Transverse colon (tissue), 4 donors: Measurements from ENCODE around the gene WDR72. TPM values are rescaled to one million over a fixed set of nuclear protein-coding genes. Genes with fewer than 3 reads are reported as not detected.

Experiments used
- DNase-seq: peaks from one replicate; pipeline ENCODE4 v3.0.0-alpha.2; 2019
- H3K27ac ChIP-seq, 4 donors: fragments of 200-600 bp; sonication (generic); 2 replicates each; pipeline ENCODE4 v1.5.1; 2016 to 2018; ENCODE audit warnings: inconsistent platforms in 4 of 4
- H3K27me3 ChIP-seq: fragments of 200-600 bp; sonication (generic); 2 replicates; pipeline ENCODE4 v1.5.1; 2017; ENCODE audit warnings: inconsistent platforms
- H3K36me3 ChIP-seq, 4 donors: fragments of 200-600 bp; sonication (generic); 2 replicates each; pipeline ENCODE4 v1.5.1; 2017 to 2019; ENCODE audit warnings: inconsistent platforms in 4 of 4
- H3K4me1 ChIP-seq, 4 donors: fragments of 200-600 bp; sonication (generic); 2 replicates each; pipeline ENCODE4 v1.5.1; 2017 to 2020; ENCODE audit warnings: inconsistent platforms in 4 of 4
- H3K4me3 ChIP-seq, 4 donors: fragments of 200-600 bp; sonication (generic); 1 replicate in 1 of 4; 2 replicates in 3 of 4; pipeline versions ENCODE4 v1.5.1 to v1.6.1; 2017 to 2019; ENCODE audit warnings: inconsistent platforms in 4 of 4
- H3K9me3 ChIP-seq, 2 donors: fragments of 200-600 bp; sonication (generic); 2 replicates each; pipeline ENCODE4 v1.5.1; 2017 to 2019; ENCODE audit warnings: inconsistent platforms in 2 of 2
- EP300 ChIP-seq: sonication (generic); formaldehyde crosslinking; IDR thresholded peaks from one replicate; pipeline ENCODE4 v1.6.1; 2017; ENCODE audit warnings: antibody characterized with exemption, low read depth
- POLR2A ChIP-seq: fragments of 450-650 bp; IDR thresholded peaks from one replicate; pipeline ENCODE4 v1.6.1; 2016; ENCODE audit warnings: antibody characterized with exemption, mild to moderate bottlenecking, moderate library complexity
- POLR2AphosphoS5 ChIP-seq, 3 donors: sonication (generic); formaldehyde crosslinking; IDR thresholded peaks; one replicate each; pipeline ENCODE4 v1.6.1; 2016; ENCODE audit warnings: antibody characterized with exemption in 3 of 3
- WGBS, 2 donors: methylation state at CpG; one replicate each; pipeline ENCODE4 v1.1.5; 2018; ENCODE audit warnings: low coverage in 1 of 2; 5-methylcytosine and 5-hydroxymethylcytosine counted together
- in situ Hi-C, 4 donors: fragments of 200-750 bp; cut with MboI; loops; one replicate each; pipeline versions ENCODE4 v1.15.0 to v1.15.1; 2017; ENCODE audit warnings: low sequenced_read_pairs in 3 of 4, low pct_ligation_motif_present in 1 of 4, low pct_unique_long_range_greater_than_20kb in 1 of 4
- intact Hi-C: fragments of 100-400 bp; cut with DNase I; formaldehyde crosslinking; loops from one replicate; pipeline ENCODE4 v1.15.1; 2023; ENCODE audit warnings: low total_unique reads
- total RNA-seq, 4 donors: library from RNA; depleted of rRNA; stranded (reverse); fragments of >200 nt; gene quantifications; one replicate each; pipeline ENCODE4 v1.1.0, GENCODE V29; 2016
- TF ChIP-seq, protein P1 (sequence below), 5 experiments: fragments of 200-600 bp in 3 of 5; fragments of 450-650 bp in 2 of 5; sonication (generic) in 3 of 5; IDR thresholded peaks; 1 replicate in 2 of 5; 2 replicates in 3 of 5; pipeline ENCODE4 v1.5.1; 2016 to 2017; ENCODE audit warnings: antibody characterized with exemption in 5 of 5, inconsistent platforms in 3 of 5, mild to moderate bottlenecking in 2 of 5, moderate library complexity in 1 of 5

The WDR72 gene
- total RNA-seq, 4 donors from 2014 or later = 0.14 to 0.16 TPM; not detected in 2

- intact Hi-C loops = no loop called here
- Histone ChIP-seq H3K9me3 (no peaks in the 10 kb centered on the region), H3K27ac (no peak overlapping the region), H3K27me3 (no peaks in the 10 kb centered on the region), H3K4me3 (no peak overlapping the region), H3K36me3 (peaks cover 0 to 1% (median 0%) of the 10 kb centered on the region in 4 donors), H3K4me1 (no peaks in the 10 kb centered on the region)
- no peak for TF ChIP-seq EP300
- TF ChIP-seq, protein P1, sequence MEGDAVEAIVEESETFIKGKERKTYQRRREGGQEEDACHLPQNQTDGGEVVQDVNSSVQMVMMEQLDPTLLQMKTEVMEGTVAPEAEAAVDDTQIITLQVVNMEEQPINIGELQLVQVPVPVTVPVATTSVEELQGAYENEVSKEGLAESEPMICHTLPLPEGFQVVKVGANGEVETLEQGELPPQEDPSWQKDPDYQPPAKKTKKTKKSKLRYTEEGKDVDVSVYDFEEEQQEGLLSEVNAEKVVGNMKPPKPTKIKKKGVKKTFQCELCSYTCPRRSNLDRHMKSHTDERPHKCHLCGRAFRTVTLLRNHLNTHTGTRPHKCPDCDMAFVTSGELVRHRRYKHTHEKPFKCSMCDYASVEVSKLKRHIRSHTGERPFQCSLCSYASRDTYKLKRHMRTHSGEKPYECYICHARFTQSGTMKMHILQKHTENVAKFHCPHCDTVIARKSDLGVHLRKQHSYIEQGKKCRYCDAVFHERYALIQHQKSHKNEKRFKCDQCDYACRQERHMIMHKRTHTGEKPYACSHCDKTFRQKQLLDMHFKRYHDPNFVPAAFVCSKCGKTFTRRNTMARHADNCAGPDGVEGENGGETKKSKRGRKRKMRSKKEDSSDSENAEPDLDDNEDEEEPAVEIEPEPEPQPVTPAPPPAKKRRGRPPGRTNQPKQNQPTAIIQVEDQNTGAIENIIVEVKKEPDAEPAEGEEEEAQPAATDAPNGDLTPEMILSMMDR (IDR thresholded peaks at IDR 0.05) = no peak
- no peak for TF ChIP-seq POLR2A
- no peak for TF ChIP-seq POLR2AphosphoS5 (IDR thresholded peaks at IDR 0.05)
- in situ Hi-C loops = no loop called here
- 69 to 70% methylated on average over 3 of the region's 3 CpGs for whole genome bisulfite sequencing, 2 donors
- no peak for DNase-seq
Measured at GRCh38 chr15:53569751-53570480, 189.5 kb downstream of the WDR72 start.

GRCh38 chr15:53566912-53567311 is 192.6 kb downstream of the WDR72 start:
- H3K9me3 ChIP-seq = no peaks in the 10 kb centered on the region
- WGBS, 2 donors = 45 to 80% methylated on average over 4 of the region's 4 CpGs
- H3K36me3 ChIP-seq = no peaks in the 10 kb centered on the region
- no peak for DNase-seq
- H3K27me3 ChIP-seq = no peaks in the 10 kb centered on the region
- H3K4me1 ChIP-seq = no peaks in the 10 kb centered on the region
- in situ Hi-C loops = no loop called here
- TF ChIP-seq, protein P1 (IDR thresholded peaks at IDR 0.05) = no peak
- TF ChIP-seq EP300 = no peak
- no peak for TF ChIP-seq POLR2A
- TF ChIP-seq POLR2AphosphoS5 (IDR thresholded peaks at IDR 0.05) = no peak
- no peak overlapping the region for H3K27ac ChIP-seq
- H3K4me3 ChIP-seq = no peak overlapping the region
- intact Hi-C loops = no loop called here

GRCh38 chr15:53565721-53566120 is 193.7 kb downstream of the WDR72 start:
- H3K27me3 ChIP-seq = no peaks in the 10 kb centered on the region
- DNase-seq = no peak
- no peaks in the 10 kb centered on the region for H3K9me3 ChIP-seq
- H3K36me3 ChIP-seq = no peaks in the 10 kb centered on the region
- intact Hi-C loops = no loop called here
- peaks cover 0 to 5% (median 2%) of the 10 kb centered on the region in 4 donors for H3K4me1 ChIP-seq
- H3K27ac ChIP-seq = no peak overlapping the region
- WGBS, 2 donors = 52 to 61% methylated on average over 4 of the region's 4 CpGs
- TF ChIP-seq, protein P1 (IDR thresholded peaks at IDR 0.05) = no peak
- TF ChIP-seq POLR2AphosphoS5 (IDR thresholded peaks at IDR 0.05) (no peak), POLR2A (no peak), EP300 (no peak)
- H3K4me3 ChIP-seq = no peak overlapping the region
- in situ Hi-C loops = no loop called here

GRCh38 chr15:53564647-53565046 is 194.8 kb downstream of the WDR72 start:
- Histone ChIP-seq H3K27ac (no peak overlapping the region), H3K4me1 (peaks cover 0 to 13% (median 11%) of the 10 kb centered on the region in 4 donors), H3K9me3 (no peaks in the 10 kb centered on the region), H3K36me3 (no peaks in the 10 kb centered on the region), H3K27me3 (no peaks in the 10 kb centered on the region), H3K4me3 (no peak overlapping the region)
- TF ChIP-seq EP300 (no peak), POLR2A (no peak), POLR2AphosphoS5 (IDR thresholded peaks at IDR 0.05) (no peak)
- TF ChIP-seq, protein P1 (IDR thresholded peaks at IDR 0.05) = no peak
- intact Hi-C loops (no loop called here), in situ Hi-C loops (no loop called here)
- 64 to 100% methylated on average over 1 to 2 of the region's 2 CpGs for WGBS, 2 donors
- DNase-seq = no peak
